ENCODE measurements around the gene WDR83.

GRCh38 chr19:12665671-12666264, 839 bp upstream of the WDR83 start:
- TF ChIP-seq HNF4A (conservative IDR thresholded peaks at IDR 0.05) = no peak
- TF ChIP-seq MAX (IDR thresholded peaks at IDR 0.05) = no peak
- no peak for TF ChIP-seq CTCF (IDR thresholded peaks at IDR 0.05; ENCODE audit: low read depth, low read length, missing input control)
- no peak for TF ChIP-seq YY1 (IDR thresholded peaks at IDR 0.05)
- no peak for TF ChIP-seq GABPA (IDR thresholded peaks at IDR 0.05 in 1 of 2, conservative IDR thresholded peaks at IDR 0.05 in 1 of 2)
- TF ChIP-seq TAF1 (conservative IDR thresholded peaks at IDR 0.05) = no peak
- TF ChIP-seq JUND (IDR thresholded peaks at IDR 0.05) = no peak
- no peak for TF ChIP-seq RAD21 (IDR thresholded peaks at IDR 0.05)
